GM23338 (cell line): Measurements from ENCODE around the gene GCC1.

Experiments used
- POLR2AphosphoS5 ChIP-seq: IDR thresholded peaks from 2 replicates; pipeline ENCODE4 v1.6.1; 2016; ENCODE audit warnings: antibody characterized with exemption, low read depth
- REST ChIP-seq: IDR thresholded peaks from one replicate; pipeline ENCODE4 v1.6.1; 2018; ENCODE audit warnings: antibody characterized with exemption; ENCODE audit not compliant: unreplicated experiment
- TF ChIP-seq, protein P1 (sequence below), 2 experiments: fragments of 200-600 bp in 1 of 2; sonication (generic) in 1 of 2; conservative IDR thresholded peaks; 2 replicates each; pipeline versions ENCODE4 v1.5.1 to v1.6.1; 2016 to 2017; ENCODE audit warnings: antibody characterized with exemption in 2 of 2, low read depth in 2 of 2, mild to moderate bottlenecking in 2 of 2, moderate library complexity in 1 of 2

GRCh38 chr7:127541548-127541947 lies 43.8 kb downstream of the GCC1 start:
- TF ChIP-seq REST (no peak), POLR2AphosphoS5 (no peak)
- TF ChIP-seq, protein P1, sequence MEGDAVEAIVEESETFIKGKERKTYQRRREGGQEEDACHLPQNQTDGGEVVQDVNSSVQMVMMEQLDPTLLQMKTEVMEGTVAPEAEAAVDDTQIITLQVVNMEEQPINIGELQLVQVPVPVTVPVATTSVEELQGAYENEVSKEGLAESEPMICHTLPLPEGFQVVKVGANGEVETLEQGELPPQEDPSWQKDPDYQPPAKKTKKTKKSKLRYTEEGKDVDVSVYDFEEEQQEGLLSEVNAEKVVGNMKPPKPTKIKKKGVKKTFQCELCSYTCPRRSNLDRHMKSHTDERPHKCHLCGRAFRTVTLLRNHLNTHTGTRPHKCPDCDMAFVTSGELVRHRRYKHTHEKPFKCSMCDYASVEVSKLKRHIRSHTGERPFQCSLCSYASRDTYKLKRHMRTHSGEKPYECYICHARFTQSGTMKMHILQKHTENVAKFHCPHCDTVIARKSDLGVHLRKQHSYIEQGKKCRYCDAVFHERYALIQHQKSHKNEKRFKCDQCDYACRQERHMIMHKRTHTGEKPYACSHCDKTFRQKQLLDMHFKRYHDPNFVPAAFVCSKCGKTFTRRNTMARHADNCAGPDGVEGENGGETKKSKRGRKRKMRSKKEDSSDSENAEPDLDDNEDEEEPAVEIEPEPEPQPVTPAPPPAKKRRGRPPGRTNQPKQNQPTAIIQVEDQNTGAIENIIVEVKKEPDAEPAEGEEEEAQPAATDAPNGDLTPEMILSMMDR (conservative IDR thresholded peaks at IDR 0.05; ENCODE audit: low read depth in 2 of 2) = no peak
